Caco-2 (cell line): ENCODE measurements around the gene MAST2. TPM values are rescaled to one million over a fixed set of nuclear protein-coding genes. Genes with fewer than 3 reads are reported as not detected.
"Not testable (repeated sequence)": the region's sequence is repeated elsewhere in the genome, so short reads cannot be mapped to it uniquely, and the experiment has no call there.

Experiments
- BruUV-seq: library from RNA; stranded (reverse); fragments of 400-500 nt; replicated peaks from 2 replicates; lab custom pipeline; 2021; lab: Mats Ljungman, UMichigan
- CTCF ChIA-PET: fragments of 300-600 bp; sonication (Branson Sonifier 250); formaldehyde crosslinking; loops from one replicate; lab custom pipeline; 2022; ENCODE audit warnings: antibody characterized with exemption; lab: Charles Lee
- POLR2A ChIA-PET: fragments of 300-600 bp; sonication (Branson Sonifier 250); formaldehyde crosslinking; loops from one replicate; lab custom pipeline; 2022; ENCODE audit warnings: antibody characterized with exemption; lab: Charles Lee
- DNase-seq, 2 experiments: peaks; one replicate each; pipeline versions ENCODE4 v3.0.0 to v3.0.0-alpha.2; 2020 to 2022
- H3K27me3 ChIP-seq: replicated peaks from 2 replicates; pipeline ENCODE4 v1.6.0; 2011; ENCODE audit warnings: low read length; ENCODE audit not compliant: control insufficient read depth, insufficient read depth
- H3K36me3 ChIP-seq: 2 replicates; pipeline ENCODE4 v1.5.1; 2011; ENCODE audit warnings: low read length; ENCODE audit not compliant: control insufficient read depth, insufficient read depth
- H3K4me1 ChIP-seq: fragments of 250-450 bp; sonication (Bioruptor Pico); 2 replicates; pipeline ENCODE4 v1.5.1; 2020; ENCODE audit warnings: mild to moderate bottlenecking
- H3K4me3 ChIP-seq: 2 replicates; pipeline ENCODE4 v1.5.1; 2011; ENCODE audit warnings: low read depth, mild to moderate bottlenecking, control low read depth, low read length
- H3K9me3 ChIP-seq: fragments of 250-450 bp; sonication (Bioruptor Pico); 2 replicates; pipeline ENCODE4 v1.5.1; 2020; ENCODE audit warnings: mild to moderate bottlenecking, moderate library complexity
- H3K27ac Mint-ChIP-seq: one replicate; pipeline ENCODE4 v1.8.0; 2022; ENCODE audit warnings: mixed read lengths; ENCODE audit not compliant: unreplicated experiment
- H3K27me3 Mint-ChIP-seq: one replicate; pipeline ENCODE4 v1.8.0; 2022; ENCODE audit warnings: mixed read lengths; ENCODE audit not compliant: insufficient read depth, unreplicated experiment
- H3K36me3 Mint-ChIP-seq: one replicate; pipeline ENCODE4 v1.8.0; 2022; ENCODE audit warnings: mild to moderate bottlenecking, mixed read lengths; ENCODE audit not compliant: insufficient read depth, unreplicated experiment
- H3K4me1 Mint-ChIP-seq: one replicate; pipeline ENCODE4 v1.8.0; 2022; ENCODE audit warnings: low read depth, mixed read lengths; ENCODE audit not compliant: unreplicated experiment
- H3K4me3 Mint-ChIP-seq: one replicate; pipeline ENCODE4 v1.8.0; 2022; ENCODE audit warnings: mild to moderate bottlenecking, moderate library complexity, mixed read lengths; ENCODE audit not compliant: unreplicated experiment
- H3K9me3 Mint-ChIP-seq: one replicate; pipeline ENCODE4 v1.8.0; 2022; ENCODE audit warnings: mixed read lengths; ENCODE audit not compliant: unreplicated experiment
- CTCF ChIP-seq, 2 experiments: fragments of 200-600 bp in 1 of 2; IDR thresholded peaks; 1 replicate in 1 of 2; 2 replicates in 1 of 2; pipeline versions ENCODE4 v1.5.1 to v1.8.0; 2011 to 2022; ENCODE audit warnings: antibody characterized with exemption in 1 of 2, control low read depth in 1 of 2, inconsistent platforms in 1 of 2, low read depth in 1 of 2, low read length in 1 of 2, mild to moderate bottlenecking in 1 of 2, moderate library complexity in 1 of 2; ENCODE audit not compliant: insufficient read depth in 1 of 2, severe bottlenecking in 1 of 2, unreplicated experiment in 1 of 2
- intact Hi-C: fragments of 100-400 bp; cut with micrococcal nuclease; formaldehyde crosslinking; loops from one replicate; pipeline ENCODE4 v1.10.0; 2022; ENCODE audit not compliant: unreplicated experiment
- total RNA-seq: library from RNA; stranded (reverse); gene quantifications from 2 replicates; pipeline ENCODE4 v1.2.3, GENCODE V29; 2022

Gene MAST2
- total RNA-seq, 1 experiment from 2014 or later: 43.3 TPM

GRCh38 chr1:45840704-45841103, 37.3 kb downstream of the MAST2 start:
- H3K27me3 ChIP-seq: no peaks in the 10 kb centered on the region
- H3K9me3 Mint-ChIP-seq: no peaks in the 10 kb centered on the region
- no peaks in the 10 kb centered on the region for H3K9me3 ChIP-seq
- no peaks in the 10 kb centered on the region for H3K36me3 ChIP-seq
- POLR2A ChIA-PET: no interaction called here
- intact Hi-C loops: loop anchor here (5.0 kb wide), 1 partner anchor 38 kb away; the partner anchor contains the start of gene MAST2
- no peak overlapping the region for H3K4me3 Mint-ChIP-seq
- no TSS peak for BruUV-seq
- no peak for TF ChIP-seq CTCF (IDR thresholded peaks at IDR 0.05; ENCODE audit: insufficient read depth in 1 of 2, low read depth in 1 of 2, low read length in 1 of 2, severe bottlenecking in 1 of 2, unreplicated experiment in 1 of 2)
- no peak for DNase-seq
- no peak overlapping the region for H3K4me3 ChIP-seq
- H3K4me1 Mint-ChIP-seq: peaks cover 10% of the 10 kb centered on the region
- H3K27me3 Mint-ChIP-seq: no peaks in the 10 kb centered on the region
- no peaks in the 10 kb centered on the region; the same call in 1 of the 2 replicates for H3K4me1 ChIP-seq
- no peak overlapping the region for H3K27ac Mint-ChIP-seq
- peaks cover 17% of the 10 kb centered on the region for H3K36me3 Mint-ChIP-seq
- CTCF ChIA-PET: no interaction called here

GRCh38 chr1:45842786-45843185, 39.4 kb downstream of the MAST2 start:
- Histone ChIP-seq H3K27me3 (no peaks in the 10 kb centered on the region), H3K9me3 (no peaks in the 10 kb centered on the region), H3K36me3 (no peaks in the 10 kb centered on the region), H3K4me3 (no peak overlapping the region), H3K4me1 (peaks cover 9% of the 10 kb centered on the region)
- Mint-ChIP-seq H3K4me1 (peaks cover 19% of the 10 kb centered on the region), H3K4me3 (no peak overlapping the region), H3K27me3 (no peaks in the 10 kb centered on the region), H3K36me3 (peaks cover 17% of the 10 kb centered on the region), H3K9me3 (no peaks in the 10 kb centered on the region), H3K27ac (no peak overlapping the region)
- TF ChIP-seq CTCF (IDR thresholded peaks at IDR 0.05; ENCODE audit: insufficient read depth in 1 of 2, low read depth in 1 of 2, low read length in 1 of 2, severe bottlenecking in 1 of 2, unreplicated experiment in 1 of 2): no peak
- DNase-seq: no peak
- intact Hi-C loops: loop anchor here (5.0 kb wide), 1 partner anchor 40 kb away; the partner anchor contains the start of gene MAST2
- BruUV-seq: no TSS peak
- POLR2A ChIA-PET: no interaction called here
- CTCF ChIA-PET: interaction anchor here (1.0 kb wide), 1 partner anchor 12 kb away, joined by 3 read pairs; no protein-coding TSS in a partner anchor

GRCh38 chr1:45843474-45843905, 40.1 kb downstream of the MAST2 start:
- POLR2A ChIA-PET: no interaction called here
- intact Hi-C loops: loop anchor here (5.0 kb wide), 1 partner anchor 41 kb away; the partner anchor contains the start of gene MAST2
- TF ChIP-seq CTCF (IDR thresholded peaks at IDR 0.05; ENCODE audit: insufficient read depth in 1 of 2, low read depth in 1 of 2, low read length in 1 of 2, severe bottlenecking in 1 of 2, unreplicated experiment in 1 of 2): no peak
- peaks cover 17% of the 10 kb centered on the region for H3K36me3 Mint-ChIP-seq
- no peaks in the 10 kb centered on the region for H3K27me3 ChIP-seq
- H3K4me1 ChIP-seq: peaks cover 16% of the 10 kb centered on the region
- DNase-seq: no peak
- H3K4me3 ChIP-seq: no peak overlapping the region
- no peak overlapping the region for H3K27ac Mint-ChIP-seq
- H3K36me3 ChIP-seq: no peaks in the 10 kb centered on the region
- peaks cover 1% of the 10 kb centered on the region; the same call in 1 of the 2 replicates for H3K9me3 ChIP-seq
- CTCF ChIA-PET: interaction anchor here (1.0 kb wide), 1 partner anchor 11 kb away, joined by 3 read pairs; no protein-coding TSS in a partner anchor
- no TSS peak for BruUV-seq
- H3K9me3 Mint-ChIP-seq: peaks cover 4% of the 10 kb centered on the region
- peaks cover 19% of the 10 kb centered on the region for H3K4me1 Mint-ChIP-seq
- no peaks in the 10 kb centered on the region for H3K27me3 Mint-ChIP-seq
- H3K4me3 Mint-ChIP-seq: no peak overlapping the region

GRCh38 chr1:45844000-45844399, 40.6 kb downstream of the MAST2 start:
- H3K27ac Mint-ChIP-seq, H3K27me3 ChIP-seq, H3K9me3 Mint-ChIP-seq, BruUV-seq, H3K9me3 ChIP-seq, POLR2A ChIA-PET, H3K4me3 Mint-ChIP-seq, H3K4me3 ChIP-seq, DNase-seq, H3K27me3 Mint-ChIP-seq, H3K36me3 ChIP-seq, CTCF ChIA-PET: not testable (repeated sequence)
- intact Hi-C loops: loop anchor here (5.0 kb wide), 1 partner anchor 42 kb away; the partner anchor contains the start of gene MAST2
- peaks cover 19% of the 10 kb centered on the region for H3K4me1 ChIP-seq
- H3K4me1 Mint-ChIP-seq: peaks cover 19% of the 10 kb centered on the region
- H3K36me3 Mint-ChIP-seq: peaks cover 13% of the 10 kb centered on the region
